AG08395 (cell line): ENCODE results near the gene BCAN.

Source experiments
- DNase-seq: peaks from one replicate; pipeline ENCODE4 v3.0.0; 2012; ENCODE audit warnings: mixed read lengths, low spot score

The BCAN gene

DNA sequence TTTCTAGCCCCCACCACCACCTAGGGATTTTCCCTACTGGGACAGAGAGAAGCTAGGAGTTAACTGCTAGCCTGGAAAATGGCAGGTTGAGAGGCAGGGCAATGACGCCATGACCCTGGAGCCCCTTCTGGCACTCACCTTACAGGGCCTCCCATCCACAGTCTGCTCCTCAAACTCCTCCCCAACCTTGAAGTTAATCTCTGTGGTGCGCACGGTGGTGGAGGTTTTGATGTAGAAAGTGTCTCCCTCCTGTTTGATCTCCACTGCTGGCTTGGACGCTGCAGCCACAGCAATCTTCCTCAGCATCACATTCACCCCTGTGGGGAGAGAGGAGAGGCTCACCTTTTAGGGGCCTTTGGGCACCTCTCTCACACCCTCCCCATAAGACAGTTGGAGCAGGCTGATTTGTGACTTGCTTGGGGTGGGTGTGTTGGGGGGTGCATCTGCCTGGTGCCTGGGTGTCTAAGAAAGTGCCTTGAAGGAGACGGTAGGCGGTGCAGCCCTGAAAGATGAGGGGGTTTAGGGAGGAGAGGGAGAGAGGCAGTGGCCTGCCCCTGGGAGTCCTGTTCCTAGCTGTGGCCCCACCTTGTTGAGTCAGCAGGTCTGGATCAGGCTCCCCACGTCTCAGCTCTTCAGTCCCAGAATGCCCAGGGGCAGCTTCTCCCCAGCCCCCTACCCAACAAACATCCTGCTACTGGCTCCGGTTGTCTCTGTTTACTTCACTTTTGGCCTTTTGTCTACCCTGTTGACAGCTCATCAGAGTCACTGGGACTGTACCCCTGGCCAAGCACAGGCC, 59.0 kb downstream of the BCAN start:
- no peak for DNase-seq

DNA sequence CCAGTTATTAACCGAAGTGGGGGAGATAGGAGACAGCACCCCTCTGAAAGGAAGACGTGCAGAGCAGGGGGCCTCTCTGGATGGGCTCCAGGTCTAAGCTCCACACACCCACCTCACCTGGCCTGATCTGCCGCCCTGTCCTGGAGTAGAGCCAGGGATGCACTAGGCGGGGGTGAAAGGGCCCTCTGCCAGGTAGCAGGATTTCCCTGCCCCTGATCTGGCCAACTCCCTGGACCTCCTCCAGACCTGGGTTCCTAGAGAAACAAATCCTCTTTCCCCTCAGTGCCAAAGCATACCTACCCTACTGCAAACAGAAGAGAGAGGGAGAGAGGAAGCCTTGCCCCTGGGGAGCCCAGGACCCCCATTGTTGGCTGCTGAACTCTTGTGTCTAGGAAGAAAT, 61.4 kb downstream of the BCAN start:
- DNase-seq: no peak

DNA sequence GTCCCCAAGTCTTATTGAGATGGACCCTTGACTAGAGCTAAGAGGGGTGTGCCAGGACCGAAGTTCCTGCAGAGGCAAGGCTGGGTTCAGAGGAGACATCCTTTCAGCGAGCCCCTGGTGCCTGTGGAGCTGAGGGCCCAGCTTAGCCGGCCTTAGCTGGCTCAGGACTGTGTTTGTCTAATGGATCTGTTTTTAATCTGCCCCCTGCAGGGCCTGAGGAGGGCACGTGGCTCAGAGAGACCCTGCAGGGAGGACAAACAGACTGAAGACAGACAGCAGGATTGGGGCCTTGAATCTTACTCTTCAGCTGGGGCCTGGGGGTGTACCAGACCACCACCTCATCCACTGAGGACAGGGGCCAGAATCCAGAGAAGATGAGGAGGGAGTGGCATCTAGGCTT, 61.8 kb downstream of the BCAN start:
- no peak for DNase-seq

DNA sequence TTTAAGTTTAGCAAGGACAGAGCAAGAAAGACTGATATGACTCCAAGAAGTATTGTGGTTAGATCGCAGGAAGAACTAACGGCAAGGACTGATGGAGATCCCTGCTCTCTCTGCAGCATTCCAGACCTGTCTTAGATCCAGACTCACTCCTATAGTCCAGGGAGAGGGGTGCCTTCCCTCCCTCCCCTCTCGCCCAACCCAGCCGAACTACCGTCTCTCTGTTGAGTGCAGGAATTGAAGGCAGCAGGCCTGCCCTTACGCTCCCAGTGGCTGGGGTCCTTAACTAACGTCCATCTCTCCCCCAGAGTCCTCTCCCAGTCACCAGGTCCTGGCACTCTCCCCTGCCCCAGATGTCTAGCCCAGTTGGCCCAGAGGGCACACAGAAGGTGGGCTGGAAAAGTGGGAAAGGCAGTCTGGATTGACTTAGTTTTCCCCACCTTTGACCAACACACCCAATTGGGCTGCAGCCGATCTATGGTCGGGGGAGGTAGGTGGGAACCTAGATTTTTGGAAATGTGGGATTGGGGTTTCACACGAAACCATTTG, 62.3 kb downstream of the BCAN start:
- no peak for DNase-seq

DNA sequence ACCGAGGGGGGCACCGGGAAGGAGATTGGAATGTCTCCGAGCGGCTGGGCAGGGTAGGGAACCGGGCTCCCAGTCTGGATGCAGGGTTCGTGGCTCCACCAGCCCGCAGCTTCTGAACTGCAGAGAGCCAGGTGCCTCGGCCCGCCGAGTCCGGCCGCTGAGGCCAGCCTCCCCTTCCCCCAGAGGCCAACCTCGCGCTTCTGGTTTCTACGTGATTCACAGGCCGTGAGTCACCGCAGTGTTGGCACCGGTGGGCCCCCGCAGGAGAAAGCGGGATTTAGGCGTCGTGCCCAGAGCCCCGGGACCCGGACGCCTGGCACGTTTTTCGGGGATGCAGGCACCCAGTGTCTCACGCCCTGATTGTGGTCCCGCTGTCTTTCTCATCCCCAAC, 63.0 kb downstream of the BCAN start:
- DNase-seq: peak; percentile 74

DNA sequence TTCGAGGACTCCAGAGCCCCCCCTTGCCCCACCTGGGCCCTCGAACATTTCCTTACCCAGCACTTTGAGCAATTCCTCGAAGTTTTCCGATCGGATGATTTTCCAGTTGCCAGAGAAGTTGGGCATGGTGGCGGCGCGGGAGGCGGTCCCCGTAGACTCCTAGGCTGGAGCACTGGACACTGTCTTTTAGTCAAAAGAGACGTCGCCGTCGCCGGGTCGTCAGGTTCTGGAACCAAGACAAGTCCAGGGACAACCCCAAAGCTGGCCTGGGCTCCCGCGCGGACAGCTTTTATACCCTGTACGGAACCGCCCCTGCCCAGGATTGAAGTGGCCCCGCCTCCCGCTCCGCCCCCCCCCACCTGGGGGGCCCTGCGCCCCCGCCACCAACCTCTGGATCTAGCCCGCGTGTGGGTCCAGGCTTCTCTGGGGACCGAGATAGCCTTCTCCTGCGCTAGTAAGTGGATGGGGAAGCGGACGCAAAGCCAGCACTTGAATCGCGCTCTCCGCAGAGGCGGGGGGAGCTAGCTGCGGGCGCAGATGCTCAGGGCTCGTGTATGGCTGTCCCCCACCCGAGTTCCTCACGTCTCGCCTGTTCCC, 63.5 kb downstream of the BCAN start, which contains the start of gene CRABP2:
CRABP2 (minus strand) TSS at position 263 of the 597 bp plus-strand sequence; CDS start at position 126, 137 bp downstream.
- DNase-seq: no peak

DNA sequence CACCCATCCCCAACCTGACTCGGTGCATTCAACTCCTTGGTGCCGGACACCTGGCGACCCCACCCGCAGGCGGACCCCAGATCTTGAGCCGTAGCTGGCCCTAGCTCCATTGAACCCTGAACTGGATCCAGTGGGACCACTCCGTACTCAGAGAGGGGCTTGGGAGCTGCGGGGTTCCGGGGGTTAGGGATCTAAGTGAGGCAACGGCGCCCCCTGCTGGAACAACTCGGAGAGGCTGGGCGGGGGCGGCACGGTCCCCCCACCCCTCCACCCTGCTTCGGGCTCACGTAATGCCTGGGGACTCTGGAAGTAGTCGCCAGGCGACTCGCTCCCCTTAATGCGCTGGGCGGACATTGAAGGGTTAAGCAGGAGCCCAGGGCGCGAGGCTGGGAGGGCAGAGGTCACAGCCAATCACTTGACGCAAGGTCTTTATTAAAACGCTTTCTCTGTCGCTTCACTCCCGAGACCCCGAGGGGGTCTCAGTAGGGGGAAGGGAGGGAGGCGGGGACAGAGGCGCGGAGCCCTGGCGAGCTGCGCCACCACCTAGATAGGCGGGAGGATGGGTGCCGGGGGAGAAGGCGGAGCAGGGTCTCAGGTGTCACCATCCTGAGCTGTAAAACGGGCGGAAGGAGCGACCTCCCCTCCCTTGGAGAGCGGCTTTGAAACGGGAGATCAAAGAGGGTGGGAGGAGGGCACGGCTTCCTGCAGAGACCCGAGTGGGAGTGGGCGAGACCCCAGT, 64.2 kb downstream of the BCAN start:
- peak; percentile 72 for DNase-seq

DNA sequence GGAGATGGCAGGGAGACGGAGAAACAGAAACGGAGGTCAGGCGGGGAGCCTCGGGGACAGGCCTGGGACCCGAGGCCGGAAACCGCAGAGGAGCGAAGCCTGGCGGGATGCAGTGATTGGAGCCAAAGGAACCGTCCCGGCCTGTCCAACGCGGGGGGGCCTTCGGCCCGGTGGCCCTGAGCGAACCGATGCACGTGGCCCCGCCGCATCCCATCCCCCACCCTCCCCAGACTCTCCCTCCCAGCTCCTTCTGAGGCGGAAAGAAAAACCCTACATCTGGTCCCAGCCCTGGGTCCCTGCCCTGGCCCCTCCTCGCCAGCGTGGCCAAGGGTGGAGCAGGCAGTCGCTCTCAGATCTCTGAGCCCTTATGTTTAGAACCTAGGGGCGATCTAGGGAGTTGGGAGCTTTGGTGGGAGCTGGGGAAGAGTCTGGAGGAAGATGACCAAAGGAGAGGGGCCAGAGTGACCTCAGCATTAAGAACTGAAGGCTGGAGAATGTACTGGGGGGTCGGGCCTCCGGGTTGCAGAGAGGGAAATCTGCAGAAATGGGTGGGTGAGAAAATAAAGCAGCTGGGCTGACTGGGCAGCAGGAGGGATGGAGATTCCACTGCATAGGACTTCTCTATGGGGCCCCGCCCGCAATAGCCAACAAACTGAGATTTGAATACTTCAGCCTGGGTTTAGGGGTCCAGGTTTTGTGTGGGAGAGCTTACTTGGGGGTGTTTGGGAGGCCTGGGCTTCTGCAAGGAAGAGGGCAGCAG, 64.9 kb downstream of the BCAN start:
- DNase-seq: peak; percentile 81

DNA sequence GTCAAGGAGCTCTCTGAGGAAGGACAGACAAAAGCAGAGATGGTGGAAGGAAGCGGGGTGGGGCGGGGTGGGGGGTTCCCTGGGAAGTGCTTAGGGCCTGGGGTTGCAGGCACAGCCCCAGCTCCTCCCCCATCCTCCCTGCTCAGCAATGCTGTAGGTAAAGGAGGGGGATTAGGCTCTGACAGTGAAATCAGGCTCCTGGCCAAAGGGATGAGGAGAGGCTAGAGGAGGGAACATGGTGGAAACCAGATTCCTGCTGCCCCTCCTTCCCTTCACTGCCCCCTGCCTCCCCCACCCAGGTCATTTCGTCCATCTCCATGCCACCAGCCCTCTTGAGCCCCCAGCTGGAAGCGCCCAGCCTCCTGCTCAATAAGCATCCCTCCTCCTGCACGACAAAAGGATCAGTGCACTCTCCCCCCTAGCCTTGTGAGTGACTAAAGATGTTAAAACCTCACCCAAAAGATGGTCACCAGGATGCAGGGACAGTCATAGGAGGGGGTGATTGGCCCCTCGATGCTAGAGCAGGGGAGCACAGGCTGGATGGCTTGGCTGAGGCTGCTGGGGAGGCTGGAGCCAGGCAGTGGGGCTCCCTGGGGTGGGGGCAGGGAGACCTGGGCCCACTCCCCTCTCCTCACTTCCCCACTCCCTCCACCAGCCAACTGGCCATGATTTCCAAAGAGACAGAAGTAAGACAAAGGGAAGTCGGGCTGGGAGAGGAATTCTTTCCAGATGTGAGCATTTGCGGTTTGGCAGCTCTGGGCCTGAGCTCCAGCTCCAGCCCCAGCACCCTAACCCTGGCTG, 65.7 kb downstream of the BCAN start:
- DNase-seq: peak; percentile 74

DNA sequence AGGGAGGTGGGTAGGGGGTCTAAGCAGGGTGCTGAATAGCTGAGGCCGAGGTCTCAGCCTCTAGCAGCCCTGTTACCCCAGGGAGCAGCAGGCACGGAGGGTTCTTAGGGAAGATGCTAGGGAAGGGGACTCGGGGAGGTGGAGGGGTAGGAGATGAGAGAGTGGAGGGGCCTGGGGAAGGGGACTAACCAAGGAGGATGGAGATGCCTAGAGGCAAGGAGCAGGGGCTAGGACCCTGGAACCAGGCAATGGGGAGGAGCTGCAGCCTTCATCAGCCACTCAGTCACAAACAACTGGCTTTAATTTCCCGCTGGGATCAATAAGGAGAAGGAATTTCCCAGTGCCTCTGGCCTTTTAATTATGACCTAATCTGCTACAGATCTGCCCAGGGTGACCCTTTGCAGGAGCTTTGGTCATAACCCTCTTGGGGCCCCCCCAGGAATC, 66.3 kb downstream of the BCAN start:
- peak; percentile 54 for DNase-seq

DNA sequence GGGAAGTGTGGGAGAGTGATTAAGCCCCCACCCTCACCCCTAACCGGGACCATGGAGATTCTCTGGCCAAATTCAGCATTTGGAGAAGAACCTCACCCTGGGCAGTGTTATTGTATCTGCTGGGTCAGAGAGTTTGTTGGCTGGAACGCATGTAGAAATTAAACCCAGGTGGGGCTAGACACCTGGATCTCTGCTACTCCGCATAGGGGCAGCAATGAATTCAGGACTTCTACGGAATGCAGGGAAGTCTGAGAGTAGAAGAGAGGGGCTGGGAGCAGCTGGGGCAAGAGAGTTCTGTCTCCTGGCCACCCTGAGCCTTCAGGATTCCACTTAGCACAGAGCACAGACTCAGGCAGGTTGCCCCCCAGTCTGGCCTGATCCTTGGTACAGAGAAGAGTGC, 67.1 kb downstream of the BCAN start:
- no peak for DNase-seq
